H1 (cell line): ENCODE results near the gene SMARCD1. TPM values are rescaled to one million over a fixed set of nuclear protein-coding genes. Genes with fewer than 3 reads are reported as not detected.

Source experiments
- CTCF ChIA-PET: fragments of 300-600 bp; sonication (Branson Sonifier 250); formaldehyde crosslinking; loops from one replicate; lab custom pipeline; 2021; ENCODE audit not compliant: partially characterized antibody; lab: Charles Lee
- POLR2A ChIA-PET: fragments of 300-600 bp; sonication (Branson Sonifier 250); formaldehyde crosslinking; loops from one replicate; lab custom pipeline; 2021; ENCODE audit warnings: inconsistent platforms; ENCODE audit not compliant: partially characterized antibody; lab: Charles Lee
- DNase-seq, 2 experiments: peaks; one replicate each; pipeline versions ENCODE4 v3.0.0 to v3.0.0-alpha.2; 2010 to 2022; ENCODE audit warnings: low spot score in 2 of 2, low read depth in 1 of 2, mixed read lengths in 1 of 2
- FAIRE-seq: peaks from 2 replicates; lab custom pipeline; 2011; peaks lifted over from hg19 to GRCh38; lab: Jason Lieb, UNC
- H2AFZ ChIP-seq: 2 replicates; pipeline ENCODE4 v1.8.1; 2012; ENCODE audit warnings: low read length, inconsistent platforms
- H2AK5ac ChIP-seq: 2 replicates; pipeline ENCODE4 v1.6.1; 2013; ENCODE audit warnings: low read depth, low read length
- H2BK120ac ChIP-seq: replicated peaks from 2 replicates; pipeline ENCODE3; 2013; ENCODE audit warnings: low read depth, low read length, inconsistent platforms
- H2BK12ac ChIP-seq: 2 replicates; pipeline ENCODE4 v1.6.1; 2013; ENCODE audit warnings: low read depth, low read length
- H2BK15ac ChIP-seq: 2 replicates; pipeline ENCODE4 v1.6.1; 2013; ENCODE audit warnings: low read length
- H2BK20ac ChIP-seq: 2 replicates; pipeline ENCODE4 v1.6.1; 2013; ENCODE audit warnings: low read length
- H2BK5ac ChIP-seq: 2 replicates; pipeline ENCODE4 v1.6.1; 2013; ENCODE audit warnings: low read depth, low read length
- H3K14ac ChIP-seq: 2 replicates; pipeline ENCODE4 v1.6.1; 2013; ENCODE audit warnings: inconsistent platforms; ENCODE audit not compliant: insufficient read length
- H3K18ac ChIP-seq: 2 replicates; pipeline ENCODE4 v1.6.1; 2013; ENCODE audit warnings: low read length; ENCODE audit errors: extremely low read depth
- H3K23ac ChIP-seq: 2 replicates; pipeline ENCODE4 v1.6.1; 2013; ENCODE audit warnings: inconsistent platforms; ENCODE audit not compliant: insufficient read length
- H3K23me2 ChIP-seq: 2 replicates; pipeline ENCODE4 v1.6.1; 2013; ENCODE audit warnings: low read depth, low read length
- H3K27ac ChIP-seq: 2 replicates; pipeline ENCODE4 v1.6.1; 2011; ENCODE audit warnings: low read depth, low read length, inconsistent platforms
- H3K27me3 ChIP-seq, 4 experiments: replicated peaks in 1 of 4; 1 replicate in 1 of 4; 2 replicates in 3 of 4; pipeline versions ENCODE4 v1.6.1 to v1.8.1; 2011 to 2013; ENCODE audit warnings: low read length in 3 of 4, mild to moderate bottlenecking in 3 of 4, inconsistent platforms in 2 of 4, mixed read lengths in 2 of 4, moderate library complexity in 1 of 4; ENCODE audit not compliant: control insufficient read depth in 3 of 4, insufficient read depth in 3 of 4; ENCODE audit errors: extremely low read depth in 1 of 4
- H3K36me3 ChIP-seq, 4 experiments: 2 replicates each; pipeline versions ENCODE4 v1.6.1 to v1.8.1; 2011 to 2013; ENCODE audit warnings: mild to moderate bottlenecking in 4 of 4, low read length in 3 of 4, moderate library complexity in 2 of 4, control low read depth in 1 of 4, inconsistent platforms in 1 of 4; ENCODE audit not compliant: insufficient read depth in 4 of 4, control insufficient read depth in 2 of 4
- H3K4ac ChIP-seq: replicated peaks from 2 replicates; pipeline ENCODE3; 2013; ENCODE audit warnings: low read length, low read depth, mixed read lengths, inconsistent platforms; ENCODE audit not compliant: insufficient read length
- H3K4me1 ChIP-seq, 4 experiments: replicated peaks in 1 of 4; 1 replicate in 1 of 4; 2 replicates in 3 of 4; pipeline versions ENCODE4 v1.6.1 to v1.8.1; 2011 to 2013; ENCODE audit warnings: low read length in 3 of 4, inconsistent platforms in 2 of 4, mixed read lengths in 1 of 4; ENCODE audit not compliant: insufficient read depth in 4 of 4, control insufficient read depth in 3 of 4
- H3K4me2 ChIP-seq, 2 experiments: 2 replicates each; pipeline versions ENCODE4 v1.6.1 to v1.8.1; 2011 to 2013; ENCODE audit warnings: low read depth in 2 of 2, low read length in 2 of 2, control low read depth in 1 of 2, inconsistent platforms in 1 of 2, mild to moderate bottlenecking in 1 of 2; ENCODE audit not compliant: insufficient read depth in 1 of 2
- H3K4me3 ChIP-seq, 4 experiments: fragments of 200-600, 300-600 bp in 1 of 4; sonication (generic), shearing (Covaris generic), sonication (Bioruptor Twin) in 1 of 4; 2 replicates each; pipeline versions ENCODE4 v1.5.1 to v1.8.1; 2011 to 2016; ENCODE audit warnings: low read length in 4 of 4, low read depth in 3 of 4, control low read depth in 2 of 4, inconsistent platforms in 2 of 4, mild to moderate bottlenecking in 2 of 4, mixed read lengths in 1 of 4, moderate library complexity in 1 of 4; ENCODE audit not compliant: insufficient read depth in 2 of 4; ENCODE audit errors: extremely low read depth in 1 of 4
- H3K56ac ChIP-seq: replicated peaks from 2 replicates; pipeline ENCODE3; 2013; ENCODE audit warnings: low read depth, mild to moderate bottlenecking, mixed read lengths, low read length, inconsistent platforms; ENCODE audit not compliant: insufficient read length
- H3K79me1 ChIP-seq: 2 replicates; pipeline ENCODE4 v1.6.1; 2013; ENCODE audit warnings: low read depth, low read length, control low read depth
- H3K79me2 ChIP-seq, 2 experiments: 2 replicates each; pipeline versions ENCODE4 v1.6.1 to v1.8.1; 2012 to 2013; ENCODE audit warnings: low read length in 2 of 2, mild to moderate bottlenecking in 2 of 2, inconsistent platforms in 1 of 2; ENCODE audit not compliant: insufficient read depth in 2 of 2, control insufficient read depth in 1 of 2
- H3K9ac ChIP-seq, 4 experiments: replicated peaks in 1 of 4; 1 replicate in 1 of 4; 2 replicates in 3 of 4; pipeline versions ENCODE4 v1.6.1 to v1.8.1; 2011 to 2013; ENCODE audit warnings: low read depth in 3 of 4, low read length in 3 of 4, control low read depth in 2 of 4, mild to moderate bottlenecking in 2 of 4, moderate library complexity in 2 of 4, inconsistent platforms in 1 of 4; ENCODE audit errors: extremely low read depth in 1 of 4
- H3K9me3 ChIP-seq, 2 experiments: 2 replicates each; pipeline versions ENCODE4 v1.6.1 to v1.8.1; 2012 to 2013; ENCODE audit warnings: mild to moderate bottlenecking in 2 of 2, moderate library complexity in 2 of 2, control low read depth in 1 of 2, inconsistent platforms in 1 of 2, low read depth in 1 of 2, low read length in 1 of 2, mixed read lengths in 1 of 2; ENCODE audit not compliant: insufficient read depth in 2 of 2
- H4K20me1 ChIP-seq, 2 experiments: replicated peaks in 1 of 2; 2 replicates each; pipeline versions ENCODE3 to v1.8.1; 2011 to 2013; ENCODE audit warnings: inconsistent platforms in 2 of 2, low read length in 2 of 2, mild to moderate bottlenecking in 1 of 2; ENCODE audit not compliant: insufficient read depth in 2 of 2, control insufficient read depth in 1 of 2
- H4K5ac ChIP-seq: 2 replicates; pipeline ENCODE4 v1.6.1; 2013; ENCODE audit warnings: low read length, low read depth, mixed read lengths, inconsistent platforms; ENCODE audit not compliant: insufficient read length
- H4K8ac ChIP-seq: 2 replicates; pipeline ENCODE4 v1.8.0; 2013; ENCODE audit warnings: mild to moderate bottlenecking, moderate library complexity, low read length, inconsistent platforms; ENCODE audit not compliant: insufficient read depth; ENCODE audit errors: extremely low read depth
- H4K91ac ChIP-seq: replicated peaks from 2 replicates; pipeline ENCODE3; 2013; ENCODE audit warnings: low read length, mixed read lengths, inconsistent platforms; ENCODE audit not compliant: insufficient read length
- ASH2L ChIP-seq: fragments of 200-600, 300-600 bp; sonication (generic); IDR thresholded peaks from one replicate; pipeline ENCODE4 v1.7.1; 2017; ENCODE audit warnings: low read length
- CBX5 ChIP-seq: fragments of 300-800, 300-1000 bp; sonication (generic); IDR thresholded peaks from 2 replicates; pipeline ENCODE4 v1.7.1; 2016; ENCODE audit warnings: antibody characterized with exemption, low read length, low read depth
- CBX8 ChIP-seq: fragments of 300-800, 300-1000 bp; sonication (generic); IDR thresholded peaks from 2 replicates; pipeline ENCODE4 v1.7.1; 2016; ENCODE audit warnings: low read depth, low read length, borderline replicate concordance
- CTCF ChIP-seq, 3 experiments: IDR thresholded peaks; 1 replicate in 2 of 3; 2 replicates in 1 of 3; pipeline versions ENCODE4 v1.5.1 to v1.6.1; 2011; ENCODE audit warnings: low read length in 3 of 3, mild to moderate bottlenecking in 3 of 3, inconsistent platforms in 2 of 3, low read depth in 1 of 3, moderate library complexity in 1 of 3; ENCODE audit not compliant: insufficient read depth in 1 of 3; ENCODE audit errors: control extremely low read depth in 1 of 3
- JUND ChIP-seq: IDR thresholded peaks from 2 replicates; pipeline ENCODE4 v1.6.1; 2011; ENCODE audit warnings: mild to moderate bottlenecking, improper control_type of control experiment, low read length
- KDM1A ChIP-seq: fragments of 200-600, 300-600 bp; sonication (generic); IDR thresholded peaks from 2 replicates; pipeline ENCODE4 v1.7.1; 2016; ENCODE audit warnings: mild to moderate bottlenecking, low read length, borderline replicate concordance
- RFX5 ChIP-seq: IDR thresholded peaks from 2 replicates; pipeline ENCODE4 v1.6.1; 2011; ENCODE audit warnings: low read depth, low read length, improper control_type of control experiment, borderline replicate concordance
- SP1 ChIP-seq: IDR thresholded peaks from 2 replicates; pipeline ENCODE4 v1.6.1; 2011; ENCODE audit warnings: low read depth, low read length
- SP2 ChIP-seq: IDR thresholded peaks from 2 replicates; pipeline ENCODE4 v1.6.1; 2012; ENCODE audit warnings: mild to moderate bottlenecking, low read length, inconsistent platforms
- WGBS, 2 experiments: shearing (Covaris generic) in 1 of 2; methylation state at CpG; one replicate each; pipeline versions ENCODE4 v1.1.6 to v1.1.7; 2013 to 2015; ENCODE audit warnings: low lambda C conversion rate in 2 of 2, mixed read lengths in 2 of 2, inconsistent platforms in 1 of 2, low coverage in 1 of 2, missing lambda C conversion rate in 1 of 2; ENCODE audit not compliant: insufficient replicate concordance in 2 of 2, insufficient coverage in 1 of 2, insufficient read length in 1 of 2; ENCODE audit errors: extremely low coverage in 1 of 2, missing lambda C conversion rate in 1 of 2; 5-methylcytosine and 5-hydroxymethylcytosine counted together
- polyA plus RNA-seq, 7 experiments: library from polyadenylated mRNA; depleted of rRNA in 3 of 7; stranded (reverse) in 5 of 7; unstranded in 2 of 7; fragments of >200 nt in 5 of 7; fragments of 200-250 nt in 2 of 7; gene quantifications; 1 replicate in 5 of 7; 2 replicates in 1 of 7; 4 replicates in 1 of 7; pipeline versions ENCODE4 v1.2.1 to v1.2.3, GENCODE V29; 2011 to 2013; ENCODE audit warnings: missing spikeins in 2 of 7, mixed read lengths in 2 of 7
- total RNA-seq: library from RNA; stranded (reverse); fragmentation: NEBNext Ultra II Directional; extraction: Animal tissue kit (Norgen Biotek cat#: 25700); gene quantifications from 2 replicates; pipeline ENCODE4 v1.2.1, GENCODE V29; 2021

SMARCD1 gene
- total and polyA plus RNA-seq, 2 of the 8 experiments (the other 6 are each of a cell fraction or from before 2014, with no cell fraction given) = 128 to 130 TPM

- no peaks in the 10 kb centered on the region for H3K27me3 ChIP-seq
- H4K91ac ChIP-seq = no peak overlapping the region
- no peak overlapping the region for H3K4ac ChIP-seq
- H4K5ac ChIP-seq = no peak overlapping the region
- ChIA-PET CTCF (interaction anchor here (0.6 to 32.9 kb wide), 8 partner anchors 9 to 140 kb away, joined by 3 to 625 read pairs (median 3); partner anchors contain the start of gene SMARCD1), POLR2A (interaction anchor here (0.9 to 27.1 kb wide), 3 partner anchors 13 to 27 kb away, joined by 3 to 457 read pairs (median 4); partner anchors contain the start of genes GPD1 and SMARCD1)
- H4K20me1 ChIP-seq = peaks cover 0 to 2% of the 10 kb centered on the region in 2 experiments
- H4K8ac ChIP-seq = 0 out of 2 replicates have a peak overlapping the region, but pooled peaks have one; percentile 3
- FAIRE-seq (no peak), DNase-seq (no peak)
- H3K79me2 ChIP-seq = no peaks in the 10 kb centered on the region
- H3K4me3 ChIP-seq = no peak overlapping the region
- H3K36me3 ChIP-seq = no peaks in the 10 kb centered on the region
- no peak overlapping the region for H2AFZ ChIP-seq
- no peak overlapping the region for H2BK120ac ChIP-seq
- H3K4me1 ChIP-seq = peaks cover 13 to 21% (median 17%) of the 10 kb centered on the region in 4 experiments
- H2BK5ac ChIP-seq = no peak overlapping the region
- H2BK12ac ChIP-seq = no peak overlapping the region
- no peak overlapping the region for H3K14ac ChIP-seq
- H3K79me1 ChIP-seq = no peaks in the 10 kb centered on the region
- H3K23me2 ChIP-seq = peaks cover 5% of the 10 kb centered on the region
- no peak overlapping the region for H2BK15ac ChIP-seq
- no peak overlapping the region for H3K56ac ChIP-seq
- no peak overlapping the region for H3K27ac ChIP-seq
- no peak overlapping the region for H3K23ac ChIP-seq
- 92% methylated on average over 16 of the region's 17 CpGs; no CpG with 5 or more reads in 1 of the 2 experiments for WGBS, 2 experiments
- no peak overlapping the region for H3K18ac ChIP-seq
- H2BK20ac ChIP-seq = no peak overlapping the region
- no peak overlapping the region for H3K4me2 ChIP-seq
- no peak overlapping the region for H2AK5ac ChIP-seq
- H3K9ac ChIP-seq = no peak overlapping the region
- no peaks in the 10 kb centered on the region for H3K9me3 ChIP-seq
- no peak for TF ChIP-seq CTCF (IDR thresholded peaks at IDR 0.05; ENCODE audit: control extremely low read depth in 1 of 3, insufficient read depth in 1 of 3, low read depth in 1 of 3, low read length in 3 of 3)
- no peak for TF ChIP-seq ASH2L
- no peak for TF ChIP-seq SP2
- no peak for TF ChIP-seq JUND
- TF ChIP-seq KDM1A = no peak
- TF ChIP-seq CBX5 = no peak
- no peak for TF ChIP-seq RFX5
- TF ChIP-seq CBX8 = no peak
- TF ChIP-seq SP1 = no peak
Measured at GRCh38 chr12:50107416-50108268, 22.5 kb downstream of the SMARCD1 start.
